GM12874 (cell line): Measurements from ENCODE around the gene MDK.
A peak's percentile ranks its signal among the peaks of the same experiment; 100 is the strongest.

ENCODE experiments used
- TF ChIP-seq, protein P1 (sequence below): IDR thresholded peaks from 2 replicates; pipeline ENCODE4 v1.5.1; 2011; ENCODE audit warnings: low read depth, mild to moderate bottlenecking, control low read depth, low read length, moderate library complexity; ENCODE audit not compliant: insufficient read depth

MDK gene

DNA sequence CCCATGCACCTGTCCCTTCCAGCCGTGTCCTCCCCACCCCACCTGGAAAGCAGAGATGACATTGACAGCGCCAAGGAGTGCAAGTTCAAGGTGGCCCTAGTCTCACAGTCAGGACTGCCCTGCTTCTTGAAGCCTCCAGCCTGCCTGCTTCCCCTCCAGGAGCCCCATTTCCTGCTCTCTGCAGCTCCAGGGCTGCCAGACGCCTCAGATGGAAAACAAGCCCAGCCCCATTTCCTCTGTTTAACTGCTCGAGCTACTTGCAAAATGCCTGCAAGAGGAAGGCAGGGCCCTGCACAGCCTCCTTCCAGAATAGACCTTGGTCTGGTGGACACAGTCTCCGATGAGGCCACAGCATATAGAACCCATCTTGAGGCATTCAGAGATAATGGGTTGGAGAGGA, 39.2 kb upstream of the MDK start:
- TF ChIP-seq, protein P1, sequence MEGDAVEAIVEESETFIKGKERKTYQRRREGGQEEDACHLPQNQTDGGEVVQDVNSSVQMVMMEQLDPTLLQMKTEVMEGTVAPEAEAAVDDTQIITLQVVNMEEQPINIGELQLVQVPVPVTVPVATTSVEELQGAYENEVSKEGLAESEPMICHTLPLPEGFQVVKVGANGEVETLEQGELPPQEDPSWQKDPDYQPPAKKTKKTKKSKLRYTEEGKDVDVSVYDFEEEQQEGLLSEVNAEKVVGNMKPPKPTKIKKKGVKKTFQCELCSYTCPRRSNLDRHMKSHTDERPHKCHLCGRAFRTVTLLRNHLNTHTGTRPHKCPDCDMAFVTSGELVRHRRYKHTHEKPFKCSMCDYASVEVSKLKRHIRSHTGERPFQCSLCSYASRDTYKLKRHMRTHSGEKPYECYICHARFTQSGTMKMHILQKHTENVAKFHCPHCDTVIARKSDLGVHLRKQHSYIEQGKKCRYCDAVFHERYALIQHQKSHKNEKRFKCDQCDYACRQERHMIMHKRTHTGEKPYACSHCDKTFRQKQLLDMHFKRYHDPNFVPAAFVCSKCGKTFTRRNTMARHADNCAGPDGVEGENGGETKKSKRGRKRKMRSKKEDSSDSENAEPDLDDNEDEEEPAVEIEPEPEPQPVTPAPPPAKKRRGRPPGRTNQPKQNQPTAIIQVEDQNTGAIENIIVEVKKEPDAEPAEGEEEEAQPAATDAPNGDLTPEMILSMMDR = no peak

GRCh38 chr11:46343520-46343919, 37.9 kb upstream of the MDK start:
- TF ChIP-seq, protein P1 = no peak

- TF ChIP-seq, protein P1 = no peak
These were observed 36.3 kb upstream of the MDK start for GRCh38 chr11:46345131-46345597.

DNA sequence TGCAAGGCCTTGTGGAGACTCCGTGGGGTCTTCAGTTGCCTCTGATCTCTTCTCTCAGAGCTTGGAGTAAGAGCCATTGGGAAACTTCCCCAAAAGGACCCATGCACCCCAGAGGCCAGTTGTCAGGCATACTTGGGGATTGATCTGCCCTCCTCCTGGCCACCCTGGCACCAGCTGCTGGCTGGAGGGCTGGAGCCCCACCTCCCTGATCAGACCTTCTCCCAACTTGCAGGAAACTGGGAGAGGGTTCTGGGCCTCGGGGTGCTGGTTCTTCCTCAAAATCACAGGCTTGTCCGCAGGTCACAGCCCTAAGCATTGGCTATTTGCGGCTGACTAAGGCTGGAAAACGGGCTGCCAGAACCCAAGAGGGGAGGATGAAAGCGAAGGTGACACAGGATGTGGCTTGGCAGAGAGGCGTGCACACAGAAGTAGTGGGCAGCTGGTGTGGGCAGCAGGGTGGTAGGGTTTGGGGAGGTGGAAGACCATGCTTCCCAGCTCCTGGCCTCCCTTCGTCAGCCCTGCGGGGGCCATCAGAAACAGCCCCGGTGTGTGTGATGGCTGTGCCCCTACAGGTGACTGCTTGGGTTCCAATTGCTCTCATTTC, 35.5 kb upstream of the MDK start:
- TF ChIP-seq, protein P1 = no peak

- TF ChIP-seq, protein P1 = peak; percentile 85
These were observed 34.4 kb upstream of the MDK start, which contains the start of gene DGKZ for GRCh38 chr11:46346886-46347636. TSS of gene DGKZ (plus strand) at chr11:46347463. CDS start at chr11:46347660, 197 bp downstream.

DNA sequence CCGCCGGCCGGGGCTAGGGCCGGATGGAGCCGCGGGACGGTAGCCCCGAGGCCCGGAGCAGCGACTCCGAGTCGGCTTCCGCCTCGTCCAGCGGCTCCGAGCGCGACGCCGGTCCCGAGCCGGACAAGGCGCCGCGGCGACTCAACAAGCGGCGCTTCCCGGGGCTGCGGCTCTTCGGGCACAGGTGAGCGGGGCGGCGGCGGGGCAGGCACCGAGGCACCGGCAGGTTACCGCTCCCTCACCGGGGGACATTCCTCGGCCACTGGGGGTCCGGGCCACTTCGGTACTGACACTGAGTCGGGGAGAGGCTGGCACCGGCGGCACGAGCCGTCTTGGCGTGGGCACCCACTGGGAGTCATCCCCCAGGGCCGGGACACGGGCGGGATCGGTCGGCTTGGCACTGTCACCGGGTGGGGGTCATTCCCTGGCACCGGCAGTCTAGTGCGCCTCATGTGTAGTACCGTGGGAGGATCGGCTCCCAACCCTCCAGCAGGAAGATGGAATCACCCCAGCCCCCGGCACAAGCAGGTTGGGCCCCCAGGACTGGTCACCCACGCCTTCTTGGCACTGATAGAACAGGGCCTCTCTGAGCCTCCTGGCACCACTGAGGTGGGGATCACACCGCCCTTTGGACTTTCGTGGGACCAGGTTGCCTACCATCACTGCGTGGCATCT, 33.7 kb upstream of the MDK start:
- TF ChIP-seq, protein P1 = no peak
